ENCODE data around the gene TMEM37.

GRCh38 chr2:119426801-119427395 is 4.8 kb upstream of the TMEM37 start:
- no peak for TF ChIP-seq CTCF (conservative IDR thresholded peaks at IDR 0.05; ENCODE audit: low read depth, low read length)
- no peak for TF ChIP-seq EZH2 (IDR thresholded peaks at IDR 0.05; ENCODE audit: borderline replicate concordance, low read depth, low read length, poor library complexity, severe bottlenecking)
